HCT116 (cell line): ENCODE data around the gene RFC1. TPM values are rescaled to one million over a fixed set of nuclear protein-coding genes. Genes with fewer than 3 reads are reported as not detected.

Experiments
- ATAC-seq: fragments of 200-7000 bp; cut with Tn5 transposase; 2 replicates; pipeline ENCODE4 v1.9.1; 2020; ENCODE audit warnings: mild to moderate bottlenecking, moderate library complexity
- BruUV-seq: library from RNA; stranded (reverse); fragments of 400-500 nt; replicated peaks from 2 replicates; lab custom pipeline; 2021; lab: Mats Ljungman, UMichigan
- CTCF ChIA-PET: fragments of 300-600 bp; sonication (Branson Sonifier 250); formaldehyde crosslinking; loops from one replicate; lab custom pipeline; 2021; ENCODE audit warnings: antibody characterized with exemption; lab: Charles Lee
- POLR2A ChIA-PET: fragments of 300-600, 350-600 bp; sonication (Branson Sonifier 250); formaldehyde crosslinking; loops from one replicate; lab custom pipeline; 2021; ENCODE audit warnings: antibody characterized with exemption; lab: Charles Lee
- RAD21 ChIA-PET, 2 experiments: fragments of 300-600 bp; sonication (Branson Sonifier 250); formaldehyde crosslinking; loops; one replicate each; lab custom pipeline; 2023; ENCODE audit warnings: low total read pairs in 2 of 2; ENCODE audit not compliant: uncharacterized antibody in 2 of 2, unreplicated experiment in 2 of 2, low non-redundant PET in 1 of 2; lab: Charles Lee
- DNase-seq: peaks from one replicate; pipeline ENCODE4 v3.0.0-alpha.2; 2010; ENCODE audit warnings: low read depth, low spot score
- H2AFZ ChIP-seq: fragments of 200-600 bp; shearing (Covaris generic), sonication (generic); 2 replicates; pipeline ENCODE4 v1.6.1; 2017; ENCODE audit warnings: low read depth, mixed run types, mixed read lengths, antibody characterized with exemption, low read length; ENCODE audit not compliant: poor library complexity, severe bottlenecking
- H3K27ac ChIP-seq: 2 replicates; pipeline ENCODE4 v1.5.1; 2012; ENCODE audit warnings: low read depth, low read length
- H3K27me3 ChIP-seq: fragments of 200-600 bp; sonication (generic); 2 replicates; pipeline ENCODE4 v1.6.1; 2016; ENCODE audit warnings: mixed run types, low read length, mixed read lengths; ENCODE audit not compliant: insufficient read depth
- H3K36me3 ChIP-seq, 2 experiments: fragments of 200-500 bp in 1 of 2; fragments of 200-600 bp in 1 of 2; sonication (Bioruptor generic) in 1 of 2; sonication (generic) in 1 of 2; 2 replicates each; pipeline versions ENCODE4 v1.5.1 to v1.6.1; 2014 to 2016; ENCODE audit warnings: low read length in 2 of 2, inconsistent platforms in 1 of 2, mixed read lengths in 1 of 2, mixed run types in 1 of 2; ENCODE audit not compliant: insufficient read depth in 2 of 2, control insufficient read depth in 1 of 2
- H3K4me1 ChIP-seq, 2 experiments: fragments of 200-600 bp in 1 of 2; sonication (generic) in 1 of 2; 2 replicates each; pipeline versions ENCODE4 v1.5.1 to v1.6.1; 2012 to 2017; ENCODE audit warnings: low read length in 2 of 2, inconsistent platforms in 1 of 2, mild to moderate bottlenecking in 1 of 2, mixed read lengths in 1 of 2, mixed run types in 1 of 2, moderate library complexity in 1 of 2; ENCODE audit not compliant: insufficient read depth in 2 of 2, control insufficient read depth in 1 of 2
- H3K4me2 ChIP-seq: fragments of 200-600 bp; sonication (generic); 2 replicates; pipeline ENCODE4 v1.6.1; 2017; ENCODE audit warnings: mixed run types, low read length, mixed read lengths
- H3K4me3 ChIP-seq, 2 experiments: fragments of 200-600 bp in 1 of 2; sonication (generic) in 1 of 2; replicated peaks in 1 of 2; 2 replicates each; pipeline ENCODE4 v1.5.1; 2011 to 2016; ENCODE audit warnings: low read length in 2 of 2, control low read depth in 1 of 2, low read depth in 1 of 2, mild to moderate bottlenecking in 1 of 2, mixed read lengths in 1 of 2, mixed run types in 1 of 2
- H3K79me2 ChIP-seq: fragments of 200-600 bp; sonication (generic); 2 replicates; pipeline ENCODE4 v1.6.1; 2017; ENCODE audit warnings: mild to moderate bottlenecking, mixed run types, low read length, moderate library complexity, mixed read lengths; ENCODE audit not compliant: insufficient read depth
- H3K9ac ChIP-seq: fragments of 200-600 bp; sonication (generic); 2 replicates; pipeline ENCODE4 v1.6.1; 2016; ENCODE audit warnings: low read length, mixed read lengths
- H3K9me2 ChIP-seq: fragments of 200-600 bp; sonication (generic), shearing (Covaris generic); 2 replicates; pipeline ENCODE4 v1.6.1; 2017; ENCODE audit warnings: mixed run types, mild to moderate bottlenecking, moderate library complexity; ENCODE audit not compliant: insufficient read depth
- H3K9me3 ChIP-seq, 2 experiments: fragments of 200-500 bp in 1 of 2; fragments of 200-600 bp in 1 of 2; sonication (Bioruptor generic) in 1 of 2; sonication (generic) in 1 of 2; 2 replicates each; pipeline ENCODE4 v1.6.1; 2014 to 2017; ENCODE audit warnings: low read length in 2 of 2, mixed read lengths in 2 of 2, inconsistent platforms in 1 of 2, low read depth in 1 of 2, mild to moderate bottlenecking in 1 of 2, mixed run types in 1 of 2, moderate library complexity in 1 of 2; ENCODE audit not compliant: control insufficient read depth in 1 of 2, insufficient read depth in 1 of 2
- H4K20me1 ChIP-seq: fragments of 200-600 bp; sonication (generic), shearing (Covaris generic); 2 replicates; pipeline ENCODE4 v1.6.1; 2017; ENCODE audit warnings: mixed run types, mild to moderate bottlenecking, moderate library complexity; ENCODE audit not compliant: insufficient read depth
- CBX3 ChIP-seq: IDR thresholded peaks from 2 replicates; pipeline ENCODE4 v1.6.1; 2012; ENCODE audit warnings: low read depth
- CTCF ChIP-seq, 3 experiments: fragments of 200-600 bp in 1 of 3; sonication (generic) in 1 of 3; IDR thresholded peaks in 2 of 3; conservative IDR thresholded peaks in 1 of 3; 2 replicates each; pipeline ENCODE4 v1.5.1; 2012 to 2017; ENCODE audit warnings: low read depth in 2 of 3, low read length in 2 of 3, antibody characterized with exemption in 1 of 3, borderline replicate concordance in 1 of 3, control low read depth in 1 of 3, mild to moderate bottlenecking in 1 of 3, mixed read lengths in 1 of 3, mixed run types in 1 of 3, moderate library complexity in 1 of 3; ENCODE audit not compliant: insufficient read depth in 1 of 3
- EGR1 ChIP-seq: IDR thresholded peaks from 2 replicates; pipeline ENCODE4 v1.6.1; 2012; ENCODE audit warnings: low read depth
- ELF1 ChIP-seq: IDR thresholded peaks from 2 replicates; pipeline ENCODE4 v1.6.1; 2012; ENCODE audit warnings: low read depth, borderline replicate concordance
- JUND ChIP-seq: IDR thresholded peaks from 2 replicates; pipeline ENCODE4 v1.6.1; 2012
- RAD21 ChIP-seq: IDR thresholded peaks from 2 replicates; pipeline ENCODE4 v1.6.1; 2012; ENCODE audit warnings: low read depth, mild to moderate bottlenecking
- SIN3A ChIP-seq: IDR thresholded peaks from 2 replicates; pipeline ENCODE4 v1.6.1; 2012; ENCODE audit warnings: low read depth
- SP1 ChIP-seq: IDR thresholded peaks from 2 replicates; pipeline ENCODE4 v1.6.1; 2012; ENCODE audit warnings: low read depth
- TCF7L2 ChIP-seq: IDR thresholded peaks from 2 replicates; pipeline ENCODE4 v1.7.0; 2011; ENCODE audit warnings: borderline replicate concordance, inconsistent platforms; ENCODE audit not compliant: insufficient read depth, insufficient read length; ENCODE audit errors: extremely low read depth
- YY1 ChIP-seq: IDR thresholded peaks from 2 replicates; pipeline ENCODE4 v1.6.1; 2011; ENCODE audit warnings: low read length, low read depth, moderate library complexity, mild to moderate bottlenecking; ENCODE audit not compliant: insufficient replicate concordance; ENCODE audit errors: extremely low read depth
- intact Hi-C: fragments of 100-400 bp; cut with micrococcal nuclease; formaldehyde crosslinking; loops from 2 replicates; pipeline ENCODE4 v1.10.0; 2022
- total RNA-seq: library from RNA; stranded (reverse); gene quantifications from one replicate; pipeline ENCODE4 v1.2.1, GENCODE V29; 2021; ENCODE audit not compliant: unreplicated experiment
- TF ChIP-seq, protein P1 (sequence below): IDR thresholded peaks from 2 replicates; pipeline ENCODE4 v1.6.1; 2011; ENCODE audit warnings: mild to moderate bottlenecking, low read length, moderate library complexity; ENCODE audit not compliant: insufficient replicate concordance; ENCODE audit errors: extremely low read depth

The RFC1 gene
- total RNA-seq, 1 experiment from 2014 or later: 52.3 TPM

DNA sequence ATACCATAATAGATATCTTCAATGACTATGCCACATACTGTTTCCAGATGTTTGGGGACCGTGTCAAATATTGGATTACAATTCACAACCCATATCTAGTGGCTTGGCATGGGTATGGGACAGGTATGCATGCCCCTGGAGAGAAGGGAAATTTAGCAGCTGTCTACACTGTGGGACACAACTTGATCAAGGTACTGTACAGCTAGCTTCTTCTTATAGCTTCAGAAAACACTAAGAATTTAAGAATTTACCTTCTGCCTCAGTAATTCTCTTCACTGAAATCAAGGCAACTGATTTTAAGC is 41.4 kb upstream of the RFC1 start:
- H3K79me2 ChIP-seq: no peaks in the 10 kb centered on the region
- ATAC-seq: no peak

More for the DNA sequence above, 41.4 kb upstream of the RFC1 start:
- no peak overlapping the region for H3K27ac ChIP-seq
- H3K36me3 ChIP-seq: no peaks in the 10 kb centered on the region
- DNase-seq: no peak
- ChIA-PET POLR2A (interaction anchor here (0.6 kb wide), 1 partner anchor 120 kb away, joined by 3 read pairs; the partner anchor contains the start of gene UGDH), RAD21 (no interaction called here), CTCF (no interaction called here)
- H4K20me1 ChIP-seq: no peaks in the 10 kb centered on the region
- peaks cover 0 to 4% of the 10 kb centered on the region in 2 experiments; a peak in 3 of 4 replicates for H3K4me1 ChIP-seq
- no peaks in the 10 kb centered on the region for H3K27me3 ChIP-seq
- H3K4me2 ChIP-seq: no peak overlapping the region
- no peaks in the 10 kb centered on the region for H3K9me3 ChIP-seq
- intact Hi-C loops: no loop called here
- TF ChIP-seq EGR1: no peak
- TF ChIP-seq SIN3A: no peak
- no peak for TF ChIP-seq SP1
- no peak for TF ChIP-seq CBX3
- no peak for TF ChIP-seq ELF1
- TF ChIP-seq, protein P1, sequence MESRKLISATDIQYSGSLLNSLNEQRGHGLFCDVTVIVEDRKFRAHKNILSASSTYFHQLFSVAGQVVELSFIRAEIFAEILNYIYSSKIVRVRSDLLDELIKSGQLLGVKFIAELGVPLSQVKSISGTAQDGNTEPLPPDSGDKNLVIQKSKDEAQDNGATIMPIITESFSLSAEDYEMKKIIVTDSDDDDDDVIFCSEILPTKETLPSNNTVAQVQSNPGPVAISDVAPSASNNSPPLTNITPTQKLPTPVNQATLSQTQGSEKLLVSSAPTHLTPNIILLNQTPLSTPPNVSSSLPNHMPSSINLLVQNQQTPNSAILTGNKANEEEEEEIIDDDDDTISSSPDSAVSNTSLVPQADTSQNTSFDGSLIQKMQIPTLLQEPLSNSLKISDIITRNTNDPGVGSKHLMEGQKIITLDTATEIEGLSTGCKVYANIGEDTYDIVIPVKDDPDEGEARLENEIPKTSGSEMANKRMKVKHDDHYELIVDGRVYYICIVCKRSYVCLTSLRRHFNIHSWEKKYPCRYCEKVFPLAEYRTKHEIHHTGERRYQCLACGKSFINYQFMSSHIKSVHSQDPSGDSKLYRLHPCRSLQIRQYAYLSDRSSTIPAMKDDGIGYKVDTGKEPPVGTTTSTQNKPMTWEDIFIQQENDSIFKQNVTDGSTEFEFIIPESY: no peak
- TF ChIP-seq YY1: no peak
- TF ChIP-seq CTCF (IDR thresholded peaks at IDR 0.05 in 2 of 3, conservative IDR thresholded peaks at IDR 0.05 in 1 of 3; ENCODE audit: borderline replicate concordance in 1 of 3, insufficient read depth in 1 of 3, low read depth in 2 of 3, low read length in 2 of 3): no peak
- no peak for TF ChIP-seq JUND
- no peak for TF ChIP-seq TCF7L2
- TF ChIP-seq RAD21: no peak
- no peak overlapping the region for H3K4me3 ChIP-seq
- no peak overlapping the region for H3K9ac ChIP-seq
- H3K9me2 ChIP-seq: no peaks in the 10 kb centered on the region
- no TSS peak for BruUV-seq
- H2AFZ ChIP-seq: no peak overlapping the region
